ENCODE measurements around the gene SLC50A1. TPM values are rescaled to one million over a fixed set of nuclear protein-coding genes. Genes with fewer than 3 reads are reported as not detected.
"Not testable (repeated sequence)": the region's sequence is repeated elsewhere in the genome, so short reads cannot be mapped to it uniquely, and the experiment has no call there.

SLC50A1 gene
- total RNA-seq, 1 experiment from 2014 or later = 23.4 TPM

GRCh38 chr1:155134322-155134721 is 1.3 kb upstream of the SLC50A1 start:
- H3K9me3 ChIP-seq (replicated peaks) = no peaks in the 10 kb centered on the region
- H3K27ac ChIP-seq = no peak overlapping the region; the same call in 1 of the 2 replicates
- DNase-seq (ENCODE audit: low read depth in 1 of 2, low spot score in 2 of 2) = no peak
- peaks cover 37% of the 10 kb centered on the region for H3K4me1 ChIP-seq (replicated peaks)
- H3K36me3 ChIP-seq = peaks cover 24% of the 10 kb centered on the region
- H3K4me3 ChIP-seq = no peak overlapping the region
- H3K27me3 ChIP-seq (replicated peaks) = no peaks in the 10 kb centered on the region

- H3K9me3 ChIP-seq (replicated peaks) = no peaks in the 10 kb centered on the region
- DNase-seq (ENCODE audit: low read depth in 1 of 2, low spot score in 2 of 2) = peak; percentile 82 to 93
- peak overlapping the region; percentile 89 for H3K27ac ChIP-seq
- peaks cover 26% of the 10 kb centered on the region for H3K36me3 ChIP-seq
- no peaks in the 10 kb centered on the region for H3K27me3 ChIP-seq (replicated peaks)
- H3K4me3 ChIP-seq = peak overlapping the region; percentile 50
- H3K4me1 ChIP-seq (replicated peaks) = peaks cover 32% of the 10 kb centered on the region
These were observed 705 bp upstream of the SLC50A1 start for GRCh38 chr1:155134880-155135414.

- Histone ChIP-seq H3K4me1 (replicated peaks) (peaks cover 34% of the 10 kb centered on the region), H3K9me3 (replicated peaks) (no peaks in the 10 kb centered on the region), H3K36me3 (peaks cover 30% of the 10 kb centered on the region), H3K4me3 (peak overlapping the region; percentile 50), H3K27me3 (replicated peaks) (no peaks in the 10 kb centered on the region; the same call in 1 of the 2 replicates), H3K27ac (no peak overlapping the region)
- DNase-seq (ENCODE audit: low read depth in 1 of 2, low spot score in 2 of 2) = no peak
These were observed 1.1 kb downstream of the SLC50A1 start for GRCh38 chr1:155136748-155137147.

- Histone ChIP-seq H3K4me3 (no peak overlapping the region; the same call in 1 of the 2 replicates), H3K27me3 (replicated peaks) (no peaks in the 10 kb centered on the region; the same call in 1 of the 2 replicates), H3K27ac (no peak overlapping the region), H3K36me3 (peaks cover 30% of the 10 kb centered on the region), H3K9me3 (replicated peaks) (no peaks in the 10 kb centered on the region), H3K4me1 (replicated peaks) (peaks cover 34% of the 10 kb centered on the region)
- DNase-seq (ENCODE audit: low read depth in 1 of 2, low spot score in 2 of 2) = no peak
These were observed 1.7 kb downstream of the SLC50A1 start for GRCh38 chr1:155137154-155137949.

- Histone ChIP-seq H3K4me1 (replicated peaks) (peaks cover 26% of the 10 kb centered on the region), H3K9me3 (replicated peaks) (no peaks in the 10 kb centered on the region), H3K27me3 (replicated peaks) (no peaks in the 10 kb centered on the region; the same call in 1 of the 2 replicates), H3K4me3 (peak within 1 kb of the TSS; percentile 67), H3K27ac (peak within 1 kb of the TSS; percentile 74), H3K36me3 (peaks cover 24% of the 10 kb centered on the region)
- DNase-seq (ENCODE audit: low read depth in 1 of 2, low spot score in 2 of 2) = peak; percentile 78 to 87
These were observed 4.4 kb downstream of the SLC50A1 start, which contains the start of gene DPM3 for GRCh38 chr1:155139895-155140629. TSS of gene DPM3 (minus strand) at chr1:155140531. CDS start at chr1:155140240, 291 bp downstream.

GRCh38 chr1:155140630-155140953 is 4.9 kb downstream of the SLC50A1 start:
- peaks cover 24% of the 10 kb centered on the region for H3K36me3 ChIP-seq
- H3K4me1 ChIP-seq (replicated peaks) = peaks cover 22% of the 10 kb centered on the region
- no peaks in the 10 kb centered on the region for H3K9me3 ChIP-seq (replicated peaks)
- no peak overlapping the region for H3K27ac ChIP-seq
- no peak for DNase-seq (ENCODE audit: low read depth in 1 of 2, low spot score in 2 of 2)
- peak overlapping the region; percentile 67 for H3K4me3 ChIP-seq
- no peaks in the 10 kb centered on the region; the same call in 1 of the 2 replicates for H3K27me3 ChIP-seq (replicated peaks)

- no peak overlapping the region for H3K4me3 ChIP-seq
- no peak for DNase-seq (ENCODE audit: low read depth in 1 of 2, low spot score in 2 of 2)
- H3K4me1 ChIP-seq (replicated peaks) = peaks cover 15% of the 10 kb centered on the region
- no peak overlapping the region for H3K27ac ChIP-seq
- H3K9me3 ChIP-seq (replicated peaks) = no peaks in the 10 kb centered on the region
- no peaks in the 10 kb centered on the region; the same call in 1 of the 2 replicates for H3K27me3 ChIP-seq (replicated peaks)
- peaks cover 24% of the 10 kb centered on the region for H3K36me3 ChIP-seq
These were observed 6.1 kb downstream of the SLC50A1 start for GRCh38 chr1:155141749-155142148.

GRCh38 chr1:155145491-155145890 is 9.8 kb downstream of the SLC50A1 start:
- no peak for DNase-seq (ENCODE audit: low read depth in 1 of 2, low spot score in 2 of 2)
- Histone ChIP-seq H3K27me3 (replicated peaks) (peaks cover 4% of the 10 kb centered on the region; the same call in 1 of the 2 replicates), H3K9me3 (replicated peaks) (no peaks in the 10 kb centered on the region), H3K4me3 (no peak overlapping the region), H3K36me3 (no peaks in the 10 kb centered on the region), H3K4me1 (replicated peaks) (peaks cover 2% of the 10 kb centered on the region), H3K27ac (no peak overlapping the region)

- H3K9me3 ChIP-seq (replicated peaks); DNase-seq (ENCODE audit: low read depth in 1 of 2, low spot score in 2 of 2); H3K36me3 ChIP-seq; H3K4me3 ChIP-seq; H3K4me1 ChIP-seq (replicated peaks); H3K27ac ChIP-seq: not testable (repeated sequence)
- peaks cover 12% of the 10 kb centered on the region for H3K27me3 ChIP-seq (replicated peaks)
These were observed 20.5 kb downstream of the SLC50A1 start for GRCh38 chr1:155155996-155156643.

- Histone ChIP-seq H3K27ac (no peak overlapping the region), H3K4me3 (no peak overlapping the region)
- DNase-seq (ENCODE audit: low read depth in 1 of 2, low spot score in 2 of 2) = no peak
These were observed 23.3 kb downstream of the SLC50A1 start for GRCh38 chr1:155158991-155159390.

GRCh38 chr1:155160128-155160527 is 24.5 kb downstream of the SLC50A1 start:
- H3K36me3 ChIP-seq = no peaks in the 10 kb centered on the region
- H3K27ac ChIP-seq = no peak overlapping the region

More at GRCh38 chr1:155158991-155159390, 23.3 kb downstream of the SLC50A1 start:
- H3K36me3 ChIP-seq = no peaks in the 10 kb centered on the region
- H3K27me3 ChIP-seq (replicated peaks) = peaks cover 4% of the 10 kb centered on the region; the same call in 1 of the 2 replicates
- no peaks in the 10 kb centered on the region for H3K9me3 ChIP-seq (replicated peaks)
- H3K4me1 ChIP-seq (replicated peaks) = no peaks in the 10 kb centered on the region

GRCh38 chr1:155162631-155163030 is 27.0 kb downstream of the SLC50A1 start:
- not testable (repeated sequence) for H3K4me3 ChIP-seq; H3K27ac ChIP-seq; H3K36me3 ChIP-seq; DNase-seq (ENCODE audit: low read depth in 1 of 2, low spot score in 2 of 2); H3K27me3 ChIP-seq (replicated peaks); H3K9me3 ChIP-seq (replicated peaks); H3K4me1 ChIP-seq (replicated peaks)

More at GRCh38 chr1:155160128-155160527, 24.5 kb downstream of the SLC50A1 start:
- Histone ChIP-seq H3K4me1 (replicated peaks) (no peaks in the 10 kb centered on the region), H3K9me3 (replicated peaks) (no peaks in the 10 kb centered on the region), H3K27me3 (replicated peaks) (peaks cover 4% of the 10 kb centered on the region; the same call in 1 of the 2 replicates), H3K4me3 (no peak overlapping the region)
- no peak for DNase-seq (ENCODE audit: low read depth in 1 of 2, low spot score in 2 of 2)

- not testable (repeated sequence) for H3K27ac ChIP-seq; DNase-seq (ENCODE audit: low read depth in 1 of 2, low spot score in 2 of 2); H3K4me3 ChIP-seq; H3K36me3 ChIP-seq; H3K4me1 ChIP-seq (replicated peaks); H3K27me3 ChIP-seq (replicated peaks); H3K9me3 ChIP-seq (replicated peaks)
These were observed 28.1 kb downstream of the SLC50A1 start for GRCh38 chr1:155163785-155164184.
